HG03135 (cell line): ENCODE results near the gene ALKBH2.

ENCODE experiments used
- ATAC-seq: cut with Tn5 transposase; IDR thresholded peaks from one replicate; pipeline ENCODE4 v1.9.1; 2021; ENCODE audit warnings: mild to moderate bottlenecking, moderate library complexity; ENCODE audit not compliant: unreplicated experiment

Gene ALKBH2

GRCh38 chr12:109114644-109115043 lies 21.4 kb upstream of the ALKBH2 start:
- no peak for ATAC-seq

DNA sequence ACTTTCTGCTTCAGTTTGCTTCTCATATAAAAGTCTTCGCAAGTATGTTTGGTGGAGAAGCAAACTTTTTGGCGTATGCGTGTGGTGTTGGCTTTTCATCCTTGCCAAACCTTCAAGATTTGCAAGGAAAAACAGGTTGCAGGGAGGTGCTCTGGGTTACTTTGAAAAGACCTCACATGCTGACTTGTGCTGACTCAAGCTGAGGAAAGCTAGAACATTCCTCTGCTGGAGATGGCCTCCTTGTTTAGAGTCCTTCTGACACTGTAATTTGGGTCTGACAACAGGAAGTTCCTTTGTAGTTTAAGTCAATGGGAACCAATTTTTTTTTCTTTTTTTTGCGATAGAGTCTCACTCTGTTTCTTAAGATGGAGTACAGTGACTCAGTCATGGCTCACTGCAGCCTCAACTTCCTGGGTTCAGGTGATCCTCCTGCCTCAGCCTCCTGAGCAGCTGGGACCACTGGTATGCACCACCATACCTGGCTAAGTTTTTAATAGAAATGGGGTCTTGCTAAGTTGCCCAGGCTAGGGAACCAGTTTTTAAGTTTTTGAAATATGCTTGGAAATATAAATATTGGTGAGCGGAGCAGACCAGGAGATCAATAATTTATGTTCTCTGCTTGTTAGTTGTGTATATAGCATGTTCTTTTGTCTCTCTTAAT lies 20.5 kb upstream of the ALKBH2 start:
- no peak for ATAC-seq

- no peak for ATAC-seq
These were observed 19.6 kb upstream of the ALKBH2 start for GRCh38 chr12:109112720-109113465.

- ATAC-seq, result peak; percentile 69
These were observed 17.8 kb upstream of the ALKBH2 start for GRCh38 chr12:109110988-109111495.

GRCh38 chr12:109109746-109110350 lies 16.6 kb upstream of the ALKBH2 start:
- no peak for ATAC-seq

- no peak for ATAC-seq
These were observed 11.9 kb upstream of the ALKBH2 start for GRCh38 chr12:109105176-109105575.

GRCh38 chr12:109102491-109102890 lies 9.2 kb upstream of the ALKBH2 start:
- ATAC-seq, result no peak

- no peak for ATAC-seq
These were observed 7.5 kb upstream of the ALKBH2 start for GRCh38 chr12:109100741-109101140.

DNA sequence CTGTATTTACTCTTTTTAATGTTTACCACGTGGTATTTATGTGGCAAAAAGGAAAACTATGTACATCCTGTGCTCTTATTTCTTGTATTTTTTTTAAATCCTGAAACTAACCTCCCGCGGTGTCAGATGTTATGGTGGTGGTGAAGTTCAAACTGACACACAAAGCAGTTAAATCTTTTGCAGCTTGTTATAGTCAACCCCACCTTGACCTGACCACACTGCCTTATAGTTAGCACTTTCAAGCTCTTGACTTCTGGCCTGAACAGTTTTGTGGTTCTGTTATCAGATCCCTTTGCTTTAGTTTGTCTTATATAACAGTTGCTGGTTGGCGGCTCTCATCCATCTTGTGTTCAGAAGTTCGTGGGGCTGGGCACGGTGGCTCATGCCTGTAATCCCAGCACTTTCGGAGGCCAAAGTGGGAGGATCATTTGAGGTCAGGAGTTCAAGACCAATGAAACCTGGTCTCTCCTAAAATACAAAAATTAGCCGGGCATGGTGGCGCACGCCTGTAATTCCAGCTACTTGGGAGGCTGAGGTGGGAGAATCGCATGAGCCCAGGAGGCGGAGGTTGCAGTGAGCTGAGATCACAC lies 6.3 kb upstream of the ALKBH2 start:
- ATAC-seq, result no peak

GRCh38 chr12:109098651-109099050 lies 5.4 kb upstream of the ALKBH2 start:
- no peak for ATAC-seq

DNA sequence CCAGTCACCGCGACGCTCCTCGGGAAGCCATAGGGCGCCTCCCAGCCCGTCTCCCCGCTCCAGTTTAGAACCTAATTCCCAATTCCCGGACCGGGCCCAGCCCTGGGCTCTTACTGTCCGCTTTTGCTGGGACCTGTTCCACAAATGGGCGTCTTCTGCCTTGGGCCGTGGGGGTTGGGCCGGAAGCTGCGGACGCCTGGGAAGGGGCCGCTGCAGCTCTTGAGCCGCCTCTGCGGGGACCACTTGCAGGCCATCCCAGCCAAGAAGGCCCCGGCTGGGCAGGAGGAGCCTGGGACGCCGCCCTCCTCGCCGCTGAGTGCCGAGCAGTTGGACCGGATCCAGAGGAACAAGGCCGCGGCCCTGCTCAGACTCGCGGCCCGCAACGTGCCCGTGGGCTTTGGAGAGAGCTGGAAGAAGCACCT lies 4.9 kb upstream of the ALKBH2 start:
- peak; percentile 29 for ATAC-seq

DNA sequence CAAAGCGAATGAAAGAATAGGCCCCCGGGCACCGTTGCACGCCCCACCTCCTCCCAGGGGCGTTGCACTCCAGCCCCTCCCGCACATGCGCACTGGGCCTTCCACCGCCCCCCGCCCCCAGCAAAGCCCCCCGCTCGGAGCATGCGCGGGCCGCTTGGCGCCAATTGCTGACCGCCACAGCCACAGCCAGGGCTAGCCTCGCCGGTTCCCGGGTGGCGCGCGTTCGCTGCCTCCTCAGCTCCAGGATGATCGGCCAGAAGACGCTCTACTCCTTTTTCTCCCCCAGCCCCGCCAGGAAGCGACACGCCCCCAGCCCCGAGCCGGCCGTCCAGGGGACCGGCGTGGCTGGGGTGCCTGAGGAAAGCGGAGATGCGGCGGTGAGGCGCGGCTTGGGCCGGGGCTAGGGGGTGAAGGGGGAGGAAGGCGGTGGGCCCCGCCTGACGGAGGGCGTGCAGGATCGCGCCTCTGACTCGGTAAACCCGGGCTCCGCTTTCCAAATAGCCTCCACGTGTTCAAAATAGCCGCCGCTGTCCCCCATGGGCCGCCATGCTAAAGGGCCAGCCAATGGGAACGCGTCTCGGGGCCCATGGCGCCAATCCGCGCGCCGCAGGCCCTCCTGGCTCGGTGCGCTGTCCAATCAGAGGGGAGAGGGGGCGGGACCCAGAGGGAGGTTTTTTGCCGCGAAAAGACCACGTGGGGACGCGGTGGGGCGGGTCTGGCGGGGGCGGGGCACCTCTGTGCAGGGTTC lies 4.3 kb upstream of the ALKBH2 start, which contains the start of gene UNG:
TSS of gene UNG (plus strand) at position 163 of the 748 bp plus-strand sequence. CDS start at position 246, 83 bp downstream.
- peak; percentile 85 for ATAC-seq

- no peak for ATAC-seq
These were observed 3.8 kb upstream of the ALKBH2 start for GRCh38 chr12:109097140-109097434.

GRCh38 chr12:109092497-109093021 lies 713 bp downstream of the ALKBH2 start:
- no peak for ATAC-seq

DNA sequence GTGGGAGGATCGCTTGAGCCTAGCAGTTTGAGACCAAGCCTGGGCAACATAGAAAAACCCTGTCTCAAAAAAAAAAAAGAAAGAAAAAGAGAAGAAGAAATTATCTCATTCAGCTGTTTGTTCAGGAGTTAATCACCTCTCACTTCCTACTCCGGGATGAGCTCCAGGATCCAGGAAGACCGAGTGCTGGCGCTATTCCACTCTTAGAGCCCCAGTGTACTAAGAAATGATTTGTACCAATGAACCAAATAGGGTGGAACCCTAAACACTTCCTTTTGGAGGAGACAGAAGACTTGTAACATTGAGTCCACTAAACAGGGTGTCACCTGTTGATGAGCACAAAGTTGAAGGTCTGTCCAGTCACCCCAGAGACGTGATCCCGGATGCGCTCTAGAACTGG lies 3.6 kb downstream of the ALKBH2 start:
- ATAC-seq, result no peak

GRCh38 chr12:109088818-109089217 lies 4.5 kb downstream of the ALKBH2 start:
- no peak for ATAC-seq

- no peak for ATAC-seq
These were observed 6.0 kb downstream of the ALKBH2 start for GRCh38 chr12:109087250-109087649.

- no peak for ATAC-seq
These were observed 7.7 kb downstream of the ALKBH2 start for GRCh38 chr12:109085590-109085989.

DNA sequence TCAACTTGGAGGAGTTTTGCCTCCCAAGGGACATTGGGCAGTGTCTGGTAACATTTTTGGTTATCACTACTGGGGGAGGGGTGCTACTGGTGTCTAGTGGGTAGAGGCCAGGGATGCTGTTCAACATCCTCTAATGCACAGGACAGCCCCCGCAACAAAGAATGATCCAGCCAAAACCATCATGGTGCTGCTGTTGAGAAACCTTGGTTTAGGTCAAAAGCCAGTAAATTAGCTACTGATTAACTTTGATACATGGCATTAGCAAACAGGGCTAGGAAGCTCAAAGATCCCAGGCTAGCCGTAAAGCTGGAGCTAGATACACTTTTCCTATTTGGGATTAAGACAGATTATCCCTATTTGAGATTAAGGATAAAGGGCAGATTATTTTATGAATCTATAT lies 8.8 kb downstream of the ALKBH2 start:
- ATAC-seq, result no peak

- no peak for ATAC-seq
These were observed 10.5 kb downstream of the ALKBH2 start for GRCh38 chr12:109082751-109083150.

- no peak for ATAC-seq
These were observed 18.4 kb downstream of the ALKBH2 start for GRCh38 chr12:109074866-109075265.
